HCT116 (cell line): ENCODE measurements around the gene GATAD2B. TPM values are rescaled to one million over a fixed set of nuclear protein-coding genes. Genes with fewer than 3 reads are reported as not detected.

Experiments used
- ATAC-seq: fragments of 200-7000 bp; cut with Tn5 transposase; 2 replicates; pipeline ENCODE4 v1.9.1; 2020; ENCODE audit warnings: mild to moderate bottlenecking, moderate library complexity
- BruUV-seq: library from RNA; stranded (reverse); fragments of 400-500 nt; replicated peaks from 2 replicates; lab custom pipeline; 2021; lab: Mats Ljungman, UMichigan
- CTCF ChIA-PET: fragments of 300-600 bp; sonication (Branson Sonifier 250); formaldehyde crosslinking; loops from one replicate; lab custom pipeline; 2021; ENCODE audit warnings: antibody characterized with exemption; lab: Charles Lee
- POLR2A ChIA-PET: fragments of 300-600, 350-600 bp; sonication (Branson Sonifier 250); formaldehyde crosslinking; loops from one replicate; lab custom pipeline; 2021; ENCODE audit warnings: antibody characterized with exemption; lab: Charles Lee
- RAD21 ChIA-PET, 2 experiments: fragments of 300-600 bp; sonication (Branson Sonifier 250); formaldehyde crosslinking; loops; one replicate each; lab custom pipeline; 2023; ENCODE audit warnings: low total read pairs in 2 of 2; ENCODE audit not compliant: uncharacterized antibody in 2 of 2, unreplicated experiment in 2 of 2, low non-redundant PET in 1 of 2; lab: Charles Lee
- DNase-seq: peaks from one replicate; pipeline ENCODE4 v3.0.0-alpha.2; 2010; ENCODE audit warnings: low read depth, low spot score
- H2AFZ ChIP-seq: fragments of 200-600 bp; shearing (Covaris generic), sonication (generic); 2 replicates; pipeline ENCODE4 v1.6.1; 2017; ENCODE audit warnings: low read depth, mixed run types, mixed read lengths, antibody characterized with exemption, low read length; ENCODE audit not compliant: poor library complexity, severe bottlenecking
- H3K27ac ChIP-seq: 2 replicates; pipeline ENCODE4 v1.5.1; 2012; ENCODE audit warnings: low read depth, low read length
- H3K27me3 ChIP-seq: fragments of 200-600 bp; sonication (generic); 2 replicates; pipeline ENCODE4 v1.6.1; 2016; ENCODE audit warnings: mixed run types, low read length, mixed read lengths; ENCODE audit not compliant: insufficient read depth
- H3K36me3 ChIP-seq, 2 experiments: fragments of 200-500 bp in 1 of 2; fragments of 200-600 bp in 1 of 2; sonication (Bioruptor generic) in 1 of 2; sonication (generic) in 1 of 2; 2 replicates each; pipeline versions ENCODE4 v1.5.1 to v1.6.1; 2014 to 2016; ENCODE audit warnings: low read length in 2 of 2, inconsistent platforms in 1 of 2, mixed read lengths in 1 of 2, mixed run types in 1 of 2; ENCODE audit not compliant: insufficient read depth in 2 of 2, control insufficient read depth in 1 of 2
- H3K4me1 ChIP-seq, 2 experiments: fragments of 200-600 bp in 1 of 2; sonication (generic) in 1 of 2; 2 replicates each; pipeline versions ENCODE4 v1.5.1 to v1.6.1; 2012 to 2017; ENCODE audit warnings: low read length in 2 of 2, inconsistent platforms in 1 of 2, mild to moderate bottlenecking in 1 of 2, mixed read lengths in 1 of 2, mixed run types in 1 of 2, moderate library complexity in 1 of 2; ENCODE audit not compliant: insufficient read depth in 2 of 2, control insufficient read depth in 1 of 2
- H3K4me2 ChIP-seq: fragments of 200-600 bp; sonication (generic); 2 replicates; pipeline ENCODE4 v1.6.1; 2017; ENCODE audit warnings: mixed run types, low read length, mixed read lengths
- H3K4me3 ChIP-seq, 2 experiments: fragments of 200-600 bp in 1 of 2; sonication (generic) in 1 of 2; replicated peaks in 1 of 2; 2 replicates each; pipeline ENCODE4 v1.5.1; 2011 to 2016; ENCODE audit warnings: low read length in 2 of 2, control low read depth in 1 of 2, low read depth in 1 of 2, mild to moderate bottlenecking in 1 of 2, mixed read lengths in 1 of 2, mixed run types in 1 of 2
- H3K79me2 ChIP-seq: fragments of 200-600 bp; sonication (generic); 2 replicates; pipeline ENCODE4 v1.6.1; 2017; ENCODE audit warnings: mild to moderate bottlenecking, mixed run types, low read length, moderate library complexity, mixed read lengths; ENCODE audit not compliant: insufficient read depth
- H3K9ac ChIP-seq: fragments of 200-600 bp; sonication (generic); 2 replicates; pipeline ENCODE4 v1.6.1; 2016; ENCODE audit warnings: low read length, mixed read lengths
- H3K9me2 ChIP-seq: fragments of 200-600 bp; sonication (generic), shearing (Covaris generic); 2 replicates; pipeline ENCODE4 v1.6.1; 2017; ENCODE audit warnings: mixed run types, mild to moderate bottlenecking, moderate library complexity; ENCODE audit not compliant: insufficient read depth
- H3K9me3 ChIP-seq, 2 experiments: fragments of 200-500 bp in 1 of 2; fragments of 200-600 bp in 1 of 2; sonication (Bioruptor generic) in 1 of 2; sonication (generic) in 1 of 2; 2 replicates each; pipeline ENCODE4 v1.6.1; 2014 to 2017; ENCODE audit warnings: low read length in 2 of 2, mixed read lengths in 2 of 2, inconsistent platforms in 1 of 2, low read depth in 1 of 2, mild to moderate bottlenecking in 1 of 2, mixed run types in 1 of 2, moderate library complexity in 1 of 2; ENCODE audit not compliant: control insufficient read depth in 1 of 2, insufficient read depth in 1 of 2
- H4K20me1 ChIP-seq: fragments of 200-600 bp; sonication (generic), shearing (Covaris generic); 2 replicates; pipeline ENCODE4 v1.6.1; 2017; ENCODE audit warnings: mixed run types, mild to moderate bottlenecking, moderate library complexity; ENCODE audit not compliant: insufficient read depth
- ATF3 ChIP-seq: IDR thresholded peaks from 2 replicates; pipeline ENCODE4 v1.6.1; 2012
- CBX3 ChIP-seq: IDR thresholded peaks from 2 replicates; pipeline ENCODE4 v1.6.1; 2012; ENCODE audit warnings: low read depth
- CEBPB ChIP-seq: IDR thresholded peaks from 2 replicates; pipeline ENCODE4 v1.6.1; 2012; ENCODE audit warnings: low read depth
- EGR1 ChIP-seq: IDR thresholded peaks from 2 replicates; pipeline ENCODE4 v1.6.1; 2012; ENCODE audit warnings: low read depth
- EZH2phosphoT487 ChIP-seq: fragments of 200-600 bp; IDR thresholded peaks from 2 replicates; pipeline ENCODE4 v1.6.1; 2018; ENCODE audit warnings: antibody characterized with exemption, borderline replicate concordance
- FOSL1 ChIP-seq: IDR thresholded peaks from 2 replicates; pipeline ENCODE4 v1.6.1; 2012; ENCODE audit warnings: low read depth
- POLR2A ChIP-seq: IDR thresholded peaks from 2 replicates; pipeline ENCODE4 v1.7.0; 2011; ENCODE audit warnings: borderline replicate concordance; ENCODE audit not compliant: insufficient read depth, insufficient read length; ENCODE audit errors: extremely low read depth
- POLR2AphosphoS5 ChIP-seq: IDR thresholded peaks from 2 replicates; pipeline ENCODE4 v1.6.1; 2011; ENCODE audit warnings: mild to moderate bottlenecking, low read depth, low read length, moderate library complexity
- RAD21 ChIP-seq: IDR thresholded peaks from 2 replicates; pipeline ENCODE4 v1.6.1; 2012; ENCODE audit warnings: low read depth, mild to moderate bottlenecking
- REST ChIP-seq: IDR thresholded peaks from 2 replicates; pipeline ENCODE4 v1.6.1; 2012; ENCODE audit warnings: low read depth
- SIN3A ChIP-seq: IDR thresholded peaks from 2 replicates; pipeline ENCODE4 v1.6.1; 2012; ENCODE audit warnings: low read depth
- YY1 ChIP-seq: IDR thresholded peaks from 2 replicates; pipeline ENCODE4 v1.6.1; 2011; ENCODE audit warnings: low read length, low read depth, moderate library complexity, mild to moderate bottlenecking; ENCODE audit not compliant: insufficient replicate concordance; ENCODE audit errors: extremely low read depth
- ZBTB33 ChIP-seq: IDR thresholded peaks from 2 replicates; pipeline ENCODE4 v1.6.1; 2011; ENCODE audit warnings: mild to moderate bottlenecking, low read length, moderate library complexity; ENCODE audit not compliant: insufficient replicate concordance; ENCODE audit errors: extremely low read depth
- ZFX ChIP-seq: fragments of 450-650 bp; IDR thresholded peaks from 2 replicates; pipeline ENCODE4 v1.6.1; 2017
- ZNF274 ChIP-seq: fragments of 200-500 bp; sonication (Bioruptor generic); IDR thresholded peaks from 2 replicates; pipeline ENCODE4 v1.6.1; 2014; ENCODE audit warnings: mild to moderate bottlenecking, low read depth, low read length, inconsistent platforms
- intact Hi-C: fragments of 100-400 bp; cut with micrococcal nuclease; formaldehyde crosslinking; loops from 2 replicates; pipeline ENCODE4 v1.10.0; 2022
- total RNA-seq: library from RNA; stranded (reverse); gene quantifications from one replicate; pipeline ENCODE4 v1.2.1, GENCODE V29; 2021; ENCODE audit not compliant: unreplicated experiment

GATAD2B gene
- total RNA-seq, 1 experiment from 2014 or later: 50.2 TPM

GRCh38 chr1:153842006-153842471 lies 80.7 kb downstream of the GATAD2B start:
- TF ChIP-seq ZFX (no peak), EGR1 (no peak), ZBTB33 (no peak), YY1 (no peak), CBX3 (no peak), SIN3A (no peak), RAD21 (no peak), ATF3 (no peak), CEBPB (no peak)
- Histone ChIP-seq H3K4me3 (no peak overlapping the region), H3K27ac (no peak overlapping the region), H4K20me1 (no peaks in the 10 kb centered on the region), H3K9me3 (no peaks in the 10 kb centered on the region), H3K36me3 (no peaks in the 10 kb centered on the region), H3K9me2 (no peaks in the 10 kb centered on the region), H2AFZ (no peak overlapping the region), H3K9ac (no peak overlapping the region), H3K4me1 (no peaks in the 10 kb centered on the region), H3K27me3 (no peaks in the 10 kb centered on the region), H3K79me2 (peaks cover 15% of the 10 kb centered on the region), H3K4me2 (no peak overlapping the region)
- intact Hi-C loops: no loop called here
- RAD21 ChIA-PET: no interaction called here
- POLR2A ChIA-PET: no interaction called here
- DNase-seq (no peak), ATAC-seq (no peak)
- CTCF ChIA-PET: no interaction called here
- no TSS peak for BruUV-seq

GRCh38 chr1:153841463-153841994 lies 81.2 kb downstream of the GATAD2B start:
- peaks cover 16% of the 10 kb centered on the region for H3K79me2 ChIP-seq
- H3K27ac ChIP-seq: no peak overlapping the region
- BruUV-seq: no TSS peak
- ChIA-PET POLR2A (no interaction called here), CTCF (no interaction called here), RAD21 (no interaction called here)
- no peak overlapping the region for H3K9ac ChIP-seq
- no peaks in the 10 kb centered on the region for H3K9me3 ChIP-seq
- intact Hi-C loops: no loop called here
- no peak overlapping the region for H2AFZ ChIP-seq
- no peak overlapping the region for H3K4me3 ChIP-seq
- no peaks in the 10 kb centered on the region for H4K20me1 ChIP-seq
- H3K27me3 ChIP-seq: no peaks in the 10 kb centered on the region
- DNase-seq (no peak), ATAC-seq (no peak)
- no peaks in the 10 kb centered on the region for H3K9me2 ChIP-seq
- no peaks in the 10 kb centered on the region for H3K4me1 ChIP-seq
- H3K36me3 ChIP-seq: no peaks in the 10 kb centered on the region
- H3K4me2 ChIP-seq: no peak overlapping the region
- TF ChIP-seq POLR2A: no peak
- no peak for TF ChIP-seq CBX3
- TF ChIP-seq FOSL1: no peak
- no peak for TF ChIP-seq REST
- no peak for TF ChIP-seq POLR2AphosphoS5
- no peak for TF ChIP-seq EZH2phosphoT487
- TF ChIP-seq ATF3: no peak
- TF ChIP-seq ZFX: no peak
- TF ChIP-seq ZNF274: no peak
- no peak for TF ChIP-seq CEBPB
